GM19351 (cell line): ENCODE data around the gene LAG3.

Source experiments
- ATAC-seq: cut with Tn5 transposase; IDR thresholded peaks from one replicate; pipeline ENCODE4 v1.9.1; 2021; ENCODE audit warnings: mild to moderate bottlenecking, moderate library complexity; ENCODE audit not compliant: unreplicated experiment

LAG3 gene

DNA sequence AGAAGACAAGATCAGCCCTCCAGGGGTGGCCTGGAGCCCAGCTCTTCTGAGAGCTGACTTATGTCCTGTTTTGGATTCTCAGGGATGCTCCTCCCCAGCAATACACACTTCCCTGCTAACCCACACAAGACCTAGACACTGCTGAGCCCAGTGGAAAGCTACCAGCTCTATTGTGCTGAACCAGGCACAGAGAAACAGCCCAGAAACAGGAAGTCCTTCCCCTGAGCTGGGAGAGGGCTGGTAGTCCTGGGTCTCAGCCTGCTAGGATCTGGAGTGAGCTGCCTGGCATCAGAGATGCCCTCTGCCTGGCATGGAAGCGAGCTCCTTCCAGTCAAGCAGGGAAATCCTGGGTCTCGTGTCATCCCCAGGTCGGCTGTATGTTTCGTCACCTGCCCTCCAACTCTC is 1.2 kb upstream of the LAG3 start:
- ATAC-seq: no peak

DNA sequence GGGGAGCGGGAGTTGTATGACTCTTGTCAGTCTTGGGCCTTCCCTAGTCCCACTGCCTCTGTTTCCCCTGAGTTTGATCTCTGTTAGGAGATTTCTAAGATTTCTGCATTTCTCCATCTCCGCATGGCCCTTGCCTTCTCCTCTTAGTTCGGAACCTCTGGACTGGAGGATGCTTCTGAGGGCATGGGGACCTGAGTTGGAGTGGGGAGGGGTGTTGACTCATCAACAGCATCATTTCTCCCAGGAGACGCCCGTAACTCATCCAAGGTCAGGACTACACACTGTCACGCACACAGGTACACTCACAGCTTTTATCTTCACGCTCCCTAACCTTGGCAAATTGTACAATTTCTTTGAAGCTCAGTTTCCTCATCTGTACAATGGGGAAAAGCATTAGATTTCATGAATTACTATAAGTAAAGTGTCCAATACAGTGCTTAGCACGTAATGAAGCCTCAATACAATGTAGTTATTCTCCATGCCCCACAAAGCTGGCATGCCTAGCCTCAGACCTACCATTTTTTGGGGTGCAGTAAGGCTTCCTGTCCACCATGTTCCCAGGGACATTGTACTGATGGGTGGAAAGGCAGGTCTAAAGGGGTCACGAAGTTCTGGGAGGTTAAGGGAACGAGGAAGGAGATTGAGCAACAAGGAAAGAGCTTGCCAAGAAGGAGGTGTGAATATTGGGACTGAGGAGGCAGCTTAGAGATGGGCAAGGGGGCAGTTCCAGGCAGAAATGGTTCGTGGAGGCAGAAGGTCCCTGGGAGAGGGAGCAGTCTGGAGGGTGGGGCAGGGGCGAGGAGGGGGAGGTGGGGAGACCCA is 600 bp upstream of the LAG3 start:
- no peak for ATAC-seq

DNA sequence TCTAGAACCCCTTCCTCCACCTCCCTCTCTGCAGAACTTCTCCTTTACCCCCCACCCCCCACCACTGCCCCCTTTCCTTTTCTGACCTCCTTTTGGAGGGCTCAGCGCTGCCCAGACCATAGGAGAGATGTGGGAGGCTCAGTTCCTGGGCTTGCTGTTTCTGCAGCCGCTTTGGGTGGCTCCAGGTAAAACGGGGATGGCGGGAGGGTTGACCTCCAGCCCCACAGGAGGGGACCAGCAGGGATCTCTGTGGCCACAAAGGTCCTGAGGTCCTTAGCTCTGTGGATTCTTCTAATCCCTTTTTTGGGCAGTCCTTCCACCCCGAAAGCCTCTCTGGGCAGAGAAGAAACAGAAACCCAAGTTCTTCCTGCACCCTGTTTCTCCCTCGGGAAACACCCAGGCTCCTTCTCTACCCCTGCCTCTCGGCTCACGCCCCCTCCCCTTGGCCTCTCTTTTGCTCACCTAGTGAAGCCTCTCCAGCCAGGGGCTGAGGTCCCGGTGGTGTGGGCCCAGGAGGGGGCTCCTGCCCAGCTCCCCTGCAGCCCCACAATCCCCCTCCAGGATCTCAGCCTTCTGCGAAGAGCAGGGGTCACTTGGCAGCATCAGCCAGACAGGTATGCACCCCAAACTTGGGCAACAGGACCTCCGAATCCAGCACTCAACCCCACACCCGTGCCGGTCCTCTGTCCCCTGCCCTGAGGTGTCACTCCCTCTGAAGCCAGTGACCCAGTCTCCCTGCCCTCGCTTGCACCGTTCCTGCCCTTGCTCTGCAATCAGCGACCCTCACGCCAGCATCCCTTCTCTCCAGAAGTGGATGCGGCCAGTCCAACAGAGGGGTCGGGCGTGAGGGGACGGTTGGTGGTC is 638 bp downstream of the LAG3 start:
- no peak for ATAC-seq

DNA sequence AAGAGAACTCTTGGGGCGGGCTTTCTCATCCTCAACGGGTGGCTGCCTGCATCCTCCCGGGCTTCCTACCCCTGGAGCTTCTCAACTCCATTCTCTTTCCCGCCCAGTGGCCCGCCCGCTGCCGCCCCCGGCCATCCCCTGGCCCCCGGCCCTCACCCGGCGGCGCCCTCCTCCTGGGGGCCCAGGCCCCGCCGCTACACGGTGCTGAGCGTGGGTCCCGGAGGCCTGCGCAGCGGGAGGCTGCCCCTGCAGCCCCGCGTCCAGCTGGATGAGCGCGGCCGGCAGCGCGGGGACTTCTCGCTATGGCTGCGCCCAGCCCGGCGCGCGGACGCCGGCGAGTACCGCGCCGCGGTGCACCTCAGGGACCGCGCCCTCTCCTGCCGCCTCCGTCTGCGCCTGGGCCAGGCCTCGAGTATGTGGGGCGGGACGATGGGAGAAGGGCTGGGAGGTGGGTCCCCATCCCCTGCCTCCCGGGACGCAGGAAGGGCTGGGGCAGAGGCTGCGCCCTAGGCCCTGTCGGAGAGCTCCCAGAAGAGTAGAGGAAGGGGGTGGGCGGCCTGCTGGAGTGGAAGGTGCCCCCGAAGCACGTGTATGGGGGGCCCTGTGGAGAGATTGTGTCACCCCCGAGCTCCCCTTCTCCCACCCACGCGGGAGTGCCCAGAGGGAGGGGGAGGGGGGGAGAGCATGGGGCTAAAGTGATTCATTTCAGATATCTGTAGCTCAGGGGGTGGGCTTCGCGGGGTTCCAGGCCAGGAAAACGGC is 1.5 kb downstream of the LAG3 start:
- no peak for ATAC-seq

DNA sequence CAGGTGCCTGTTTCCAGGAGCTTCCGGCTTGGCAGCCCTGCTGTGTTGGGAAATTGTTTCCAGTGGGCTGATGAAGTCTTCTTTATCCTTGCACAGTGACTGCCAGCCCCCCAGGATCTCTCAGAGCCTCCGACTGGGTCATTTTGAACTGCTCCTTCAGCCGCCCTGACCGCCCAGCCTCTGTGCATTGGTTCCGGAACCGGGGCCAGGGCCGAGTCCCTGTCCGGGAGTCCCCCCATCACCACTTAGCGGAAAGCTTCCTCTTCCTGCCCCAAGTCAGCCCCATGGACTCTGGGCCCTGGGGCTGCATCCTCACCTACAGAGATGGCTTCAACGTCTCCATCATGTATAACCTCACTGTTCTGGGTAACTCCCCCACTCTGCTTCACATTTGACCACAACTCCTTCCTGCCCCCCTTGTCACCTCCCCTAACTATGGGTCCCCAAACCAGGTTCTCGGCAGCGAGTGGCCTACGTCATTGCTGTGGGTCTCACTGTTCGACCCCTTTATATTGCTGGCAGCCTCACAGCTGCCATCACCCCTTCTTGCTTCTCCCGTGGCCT is 2.3 kb downstream of the LAG3 start:
- ATAC-seq: no peak

DNA sequence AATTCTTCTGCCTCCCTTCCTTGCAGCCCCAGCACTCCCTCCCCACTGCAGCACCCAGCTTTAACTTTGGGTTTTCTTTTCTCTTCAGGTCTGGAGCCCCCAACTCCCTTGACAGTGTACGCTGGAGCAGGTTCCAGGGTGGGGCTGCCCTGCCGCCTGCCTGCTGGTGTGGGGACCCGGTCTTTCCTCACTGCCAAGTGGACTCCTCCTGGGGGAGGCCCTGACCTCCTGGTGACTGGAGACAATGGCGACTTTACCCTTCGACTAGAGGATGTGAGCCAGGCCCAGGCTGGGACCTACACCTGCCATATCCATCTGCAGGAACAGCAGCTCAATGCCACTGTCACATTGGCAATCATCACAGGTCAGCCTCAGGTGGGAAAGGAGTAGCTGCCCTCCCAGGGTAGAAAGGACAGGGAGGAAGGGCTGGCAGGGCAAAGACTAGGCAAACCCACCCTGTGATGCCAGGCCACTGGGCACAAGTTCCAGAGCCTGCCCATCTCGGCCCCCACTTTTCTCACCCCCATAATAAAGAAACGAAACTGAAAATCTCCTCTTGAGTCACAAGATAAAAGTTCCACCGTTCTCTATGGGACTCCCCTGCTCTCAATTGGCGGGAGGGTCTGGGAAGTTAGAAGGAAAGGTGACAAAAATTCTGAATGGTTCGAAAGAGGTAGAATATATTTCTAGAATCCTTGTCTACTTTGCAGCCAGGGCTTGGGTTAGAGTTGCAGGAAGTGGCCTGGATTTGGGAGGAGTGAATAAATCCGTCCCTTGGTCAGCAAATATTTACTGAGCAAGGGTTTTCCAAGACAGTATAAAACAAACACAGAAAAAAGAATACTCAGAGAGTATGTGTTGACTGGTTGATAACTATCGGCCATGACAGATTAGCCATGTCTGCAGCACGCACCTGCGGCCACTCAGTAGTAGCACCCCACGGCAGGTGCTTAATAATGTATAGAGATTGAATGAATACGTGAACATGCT is 3.2 kb downstream of the LAG3 start:
- ATAC-seq: no peak

DNA sequence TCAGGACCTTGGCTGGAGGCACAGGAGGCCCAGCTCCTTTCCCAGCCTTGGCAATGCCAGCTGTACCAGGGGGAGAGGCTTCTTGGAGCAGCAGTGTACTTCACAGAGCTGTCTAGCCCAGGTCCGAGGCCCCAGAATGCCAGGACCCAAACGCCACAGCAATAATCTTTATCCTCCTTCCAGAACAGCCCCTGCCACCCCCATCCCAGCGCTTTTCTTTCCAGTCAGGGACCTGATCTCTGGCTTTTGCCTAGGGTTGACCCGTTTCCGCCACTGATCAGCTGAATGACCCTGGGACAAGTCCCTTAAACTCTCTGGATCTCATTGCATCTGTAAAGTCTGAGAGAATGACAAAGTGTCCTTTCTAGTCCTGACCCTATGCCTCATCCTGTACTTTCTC is 5.1 kb downstream of the LAG3 start:
- no peak for ATAC-seq

DNA sequence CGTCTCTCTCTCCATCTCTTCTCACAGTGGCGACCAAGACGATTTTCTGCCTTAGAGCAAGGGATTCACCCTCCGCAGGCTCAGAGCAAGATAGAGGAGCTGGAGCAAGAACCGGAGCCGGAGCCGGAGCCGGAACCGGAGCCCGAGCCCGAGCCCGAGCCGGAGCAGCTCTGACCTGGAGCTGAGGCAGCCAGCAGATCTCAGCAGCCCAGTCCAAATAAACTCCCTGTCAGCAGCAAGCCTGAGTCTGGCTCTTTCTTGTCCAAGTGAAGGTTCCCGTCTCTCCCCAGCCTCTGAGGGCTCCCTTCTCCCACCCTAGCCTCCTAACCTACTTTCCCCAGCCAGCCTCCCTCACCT is 5.9 kb downstream of the LAG3 start:
- ATAC-seq: no peak

DNA sequence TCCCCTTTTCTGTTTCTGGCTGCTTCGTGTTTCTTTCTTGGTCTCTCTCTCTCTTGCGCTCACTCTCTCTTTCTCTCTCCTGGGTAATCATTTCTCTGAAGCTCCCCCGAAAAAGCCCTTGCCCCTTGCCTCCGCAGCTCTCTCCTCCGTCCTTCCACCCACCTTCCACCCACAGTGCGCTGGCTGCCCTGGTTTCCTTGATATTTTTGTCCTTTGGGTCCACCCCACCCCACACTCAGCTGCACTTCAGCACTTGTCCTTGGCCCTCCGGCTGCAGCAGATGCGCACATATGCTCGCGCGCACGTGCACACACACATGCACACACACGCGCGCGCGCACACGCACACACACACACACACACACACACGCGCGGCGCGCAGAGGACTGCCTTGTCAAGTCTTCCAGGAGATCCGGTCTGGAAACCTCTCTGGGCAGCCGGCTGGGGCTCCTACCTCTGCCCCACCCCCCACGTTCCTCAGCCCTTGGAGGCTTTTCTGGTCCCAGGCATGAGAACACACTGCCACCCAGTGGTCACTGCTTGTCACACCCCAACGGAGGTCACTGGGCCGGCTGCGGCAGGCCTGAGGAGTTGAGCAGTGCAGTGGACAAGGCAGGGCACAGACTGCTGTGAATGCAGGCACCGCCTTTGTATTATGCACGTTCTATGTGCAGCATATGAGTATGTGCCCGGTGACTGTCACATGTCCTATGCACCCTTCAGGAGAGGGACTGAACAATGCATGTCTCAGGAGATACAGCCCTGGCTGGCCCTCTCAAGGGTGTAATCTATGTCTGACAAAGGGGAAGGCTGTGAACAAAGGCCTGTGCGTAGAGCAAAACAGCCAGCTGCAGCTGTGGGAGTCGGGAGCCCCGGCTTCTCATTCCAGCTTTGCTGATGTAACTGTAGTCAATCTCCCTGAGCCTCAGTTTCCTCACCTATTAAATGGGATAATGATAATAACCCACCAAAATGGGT is 6.5 kb downstream of the LAG3 start:
- ATAC-seq: peak; percentile 85

DNA sequence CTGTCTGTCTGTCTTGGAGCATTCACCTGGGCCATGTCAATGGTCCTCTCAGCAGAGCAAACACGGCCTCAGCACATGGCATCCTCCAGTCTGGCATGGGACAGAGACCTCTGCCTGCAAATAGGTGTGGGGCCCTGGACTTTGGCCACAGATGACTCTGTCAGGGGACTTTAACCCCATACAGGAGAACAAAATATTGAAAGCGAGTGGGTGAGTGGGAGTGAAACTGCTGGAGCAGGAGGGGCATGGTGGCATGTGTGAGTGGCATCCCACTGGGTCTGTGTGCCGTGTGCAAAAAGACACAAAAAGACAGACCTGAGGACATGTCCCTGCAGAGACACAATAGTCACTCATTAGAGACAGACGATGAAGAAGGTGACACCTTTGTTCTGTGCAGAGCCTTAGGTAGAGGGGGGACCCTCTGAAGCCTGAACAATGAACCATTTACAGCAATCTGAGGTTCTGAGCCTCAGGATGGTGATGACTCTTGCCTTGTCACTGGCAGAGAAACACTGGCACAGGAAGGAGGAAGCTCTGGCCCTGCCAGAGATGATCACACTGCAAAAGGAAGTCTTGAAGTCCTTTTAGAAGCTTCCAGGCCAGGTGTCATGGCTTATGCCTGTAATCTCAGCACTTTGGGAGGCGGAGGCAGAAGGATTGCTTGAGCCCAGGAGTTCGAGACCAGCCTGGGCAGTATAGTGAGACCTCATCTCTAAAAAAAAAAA is 7.5 kb downstream of the LAG3 start:
- no peak for ATAC-seq

DNA sequence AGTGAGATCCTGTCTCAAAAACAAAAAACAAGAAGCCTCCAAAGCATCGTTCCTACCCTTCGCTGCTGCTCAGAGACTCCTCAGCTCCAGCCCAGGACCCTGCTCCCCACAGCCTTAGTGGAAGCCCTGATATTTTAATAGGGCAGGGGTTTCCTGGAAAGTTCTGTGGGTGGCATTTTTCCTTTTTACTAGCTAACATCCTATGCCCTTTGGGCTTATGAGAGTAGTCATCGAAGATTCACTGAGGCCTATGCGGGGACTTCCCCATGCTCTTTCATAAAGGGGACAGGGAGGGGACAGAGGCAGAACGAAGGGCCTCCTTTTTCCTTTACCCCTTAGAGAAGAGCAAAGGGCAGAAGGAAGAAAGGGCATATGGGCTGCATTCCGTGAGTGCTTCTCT is 8.3 kb downstream of the LAG3 start:
- ATAC-seq: no peak

DNA sequence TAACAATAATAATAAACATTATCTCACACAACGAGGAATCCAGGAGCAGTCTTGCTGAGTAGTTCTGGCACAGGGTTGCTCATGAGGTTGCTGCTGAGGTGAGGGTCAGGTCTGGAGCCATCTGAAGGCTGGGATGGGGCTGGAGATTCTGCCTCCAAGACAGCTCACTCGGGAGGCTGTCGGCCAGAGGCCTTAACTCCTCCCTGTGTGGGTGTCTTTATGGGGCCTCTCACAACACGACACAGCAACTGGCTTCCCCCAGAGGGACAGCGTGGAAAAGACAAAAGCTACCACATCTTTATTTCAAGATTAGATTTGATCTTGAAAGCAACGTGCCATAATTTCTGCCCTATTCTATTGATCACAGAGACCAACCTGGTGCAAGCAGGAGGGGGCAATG is 9.8 kb downstream of the LAG3 start:
- ATAC-seq: no peak

DNA sequence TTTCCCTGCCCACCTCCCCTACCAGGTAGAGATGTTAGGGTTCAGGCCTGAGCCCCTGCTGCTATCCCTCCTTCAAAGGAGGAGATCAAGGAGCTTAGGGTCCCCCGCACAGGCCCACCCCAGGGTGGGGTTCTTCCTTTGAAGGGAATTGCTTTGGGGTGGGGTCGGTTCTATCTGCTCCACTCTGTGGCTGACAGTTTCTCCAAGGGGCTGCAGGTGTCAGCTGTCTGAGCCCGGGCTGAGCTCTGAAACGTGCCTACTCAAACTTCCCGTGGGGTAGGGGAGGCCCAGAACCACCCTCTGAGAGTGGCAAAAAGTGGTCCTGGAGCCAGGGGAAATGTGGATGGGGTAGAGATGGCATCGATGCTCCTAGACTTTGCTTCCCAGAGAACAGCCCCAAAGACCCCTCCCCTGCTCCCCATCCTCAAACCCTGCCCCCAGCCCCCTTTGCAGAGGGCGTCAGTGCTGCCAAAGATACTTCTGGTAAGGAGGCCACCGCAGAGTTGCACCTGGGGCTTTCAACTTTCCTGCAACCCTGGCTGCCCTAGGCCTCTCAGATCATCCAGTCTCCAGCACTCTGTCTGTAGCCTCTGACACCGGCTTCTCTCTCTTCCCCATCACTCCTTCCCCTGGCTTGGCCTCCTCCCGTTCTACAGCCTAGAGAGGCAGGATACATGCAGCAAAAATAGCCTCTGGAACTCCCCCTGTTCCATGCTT is 10.7 kb downstream of the LAG3 start:
- no peak for ATAC-seq

DNA sequence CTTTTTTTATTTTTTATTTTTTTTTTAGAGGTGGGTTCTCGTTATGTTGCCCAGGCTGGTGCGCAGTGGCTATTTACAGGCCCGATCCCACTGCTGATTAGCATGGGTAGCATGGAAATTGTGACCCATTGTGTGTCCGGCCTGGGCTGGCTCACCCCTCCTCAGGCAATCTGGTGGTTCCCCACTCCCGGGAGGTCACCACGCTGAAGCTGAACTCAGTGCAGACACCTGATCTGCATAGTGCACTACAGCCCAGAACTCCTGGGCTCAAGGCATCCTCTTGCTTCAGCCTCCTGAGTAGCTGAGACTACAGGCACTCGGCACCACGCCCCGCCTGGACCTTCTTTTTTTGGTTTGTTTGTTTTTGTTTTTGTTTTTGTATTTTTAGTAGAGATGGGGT is 11.5 kb downstream of the LAG3 start:
- ATAC-seq: no peak

DNA sequence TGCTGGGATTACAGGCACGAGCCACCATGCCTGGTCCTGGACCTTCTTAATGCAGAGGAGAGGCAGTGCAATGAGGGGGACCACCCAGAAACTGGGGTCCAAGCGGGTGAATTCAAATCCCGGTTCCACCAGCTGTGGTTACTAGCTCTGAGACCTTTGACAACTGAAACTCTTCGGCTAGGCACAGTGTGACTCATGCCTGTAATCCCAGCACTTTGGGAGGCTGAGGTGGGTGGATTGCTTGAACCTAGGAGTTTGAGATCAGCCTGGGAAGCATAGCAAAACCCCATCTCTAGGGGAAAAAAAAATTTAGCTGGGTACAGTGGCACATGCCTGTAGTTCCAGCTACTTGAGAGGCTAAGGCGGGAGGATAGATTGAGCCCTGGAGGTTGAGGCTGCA is 12.0 kb downstream of the LAG3 start:
- no peak for ATAC-seq

DNA sequence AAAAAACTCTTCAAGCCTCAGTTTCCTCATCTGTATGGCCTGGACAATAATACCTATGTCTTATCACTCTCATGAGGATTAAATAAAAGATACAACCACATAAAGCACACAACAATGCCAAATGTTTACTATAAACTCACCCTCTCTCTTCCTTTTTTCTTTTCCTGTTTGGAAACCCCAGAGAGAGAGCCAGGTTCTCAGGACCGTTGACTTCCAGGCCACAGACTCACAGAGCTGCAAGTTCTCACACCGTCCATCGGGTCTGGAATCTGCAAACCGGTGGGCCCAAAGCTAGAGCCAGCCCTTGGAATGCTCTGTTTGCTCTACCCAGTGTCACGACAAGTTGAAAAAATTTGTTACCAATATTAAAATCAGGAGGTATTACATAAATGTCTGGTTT is 12.4 kb downstream of the LAG3 start:
- no peak for ATAC-seq

DNA sequence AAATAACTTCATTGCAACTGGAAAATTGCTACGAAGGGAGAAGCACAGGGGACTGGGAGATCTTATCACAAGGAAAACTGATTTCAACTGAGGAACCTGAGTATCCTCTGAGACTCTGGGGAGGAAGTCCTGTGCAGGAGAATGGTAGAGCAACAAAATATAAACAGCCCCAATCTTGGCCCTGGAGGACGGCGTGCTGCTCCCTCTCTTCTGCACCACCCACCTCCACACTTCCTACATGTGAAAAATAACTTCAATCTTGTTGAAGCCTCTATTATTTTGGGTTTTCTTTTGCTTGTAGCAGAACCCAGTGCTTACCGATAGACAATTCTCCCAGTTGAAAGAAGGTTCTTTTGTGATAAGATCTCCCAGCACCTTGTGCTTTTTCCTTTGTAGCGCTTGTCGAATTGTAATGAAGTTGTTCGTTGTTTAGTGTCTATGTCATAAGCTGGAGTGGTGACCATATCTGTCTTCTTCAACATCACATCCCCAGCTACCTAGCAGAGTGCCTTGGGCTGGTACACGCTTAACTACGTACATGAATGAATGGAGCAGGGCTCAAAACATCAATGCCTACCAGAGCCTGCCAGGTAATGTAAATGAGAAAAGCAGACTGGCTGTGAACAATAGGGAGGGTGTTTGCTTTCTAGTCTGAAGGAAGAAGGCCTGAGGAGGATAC is 14.2 kb downstream of the LAG3 start:
- no peak for ATAC-seq
